Fibroblast of the aortic adventitia (primary cell): ENCODE data around the gene ROR1. TPM values are rescaled to one million over a fixed set of nuclear protein-coding genes. Genes with fewer than 3 reads are reported as not detected.
A peak's percentile ranks its signal among the peaks of the same experiment; 100 is the strongest.

Source experiments
- DNase-seq: peaks from one replicate; pipeline ENCODE4 v3.0.0-alpha.2; 2010; ENCODE audit warnings: low read depth
- H3K4me3 ChIP-seq: 2 replicates; pipeline ENCODE4 v1.5.1; 2011; ENCODE audit warnings: low read depth, mild to moderate bottlenecking, control low read depth, low read length, moderate library complexity
- CTCF ChIP-seq: IDR thresholded peaks from 2 replicates; pipeline ENCODE4 v1.5.1; 2011; ENCODE audit warnings: mild to moderate bottlenecking, low read length, control low read depth, inconsistent platforms; ENCODE audit not compliant: insufficient read depth
- total RNA-seq: library from RNA; depleted of rRNA; stranded (reverse); fragments of >200 nt; gene quantifications from 2 replicates; pipeline ENCODE4 v1.2.3, GENCODE V29; 2012; ENCODE audit warnings: low replicate concordance

Gene ROR1
- total RNA-seq, 1 donor, result 18.8 TPM

- H3K4me3 ChIP-seq, result no peak overlapping the region
- TF ChIP-seq CTCF, result no peak
- peak; percentile 34 for DNase-seq
Observed at GRCh38 chr1:64124704-64125440, 351.1 kb downstream of the ROR1 start.

- no peak for TF ChIP-seq CTCF
- no peak for DNase-seq
Observed at GRCh38 chr1:64126581-64126980, 352.8 kb downstream of the ROR1 start.

GRCh38 chr1:64127297-64127696, 353.5 kb downstream of the ROR1 start:
- no peak for DNase-seq
- no peak overlapping the region for H3K4me3 ChIP-seq
- TF ChIP-seq CTCF, result no peak

More at GRCh38 chr1:64126581-64126980, 352.8 kb downstream of the ROR1 start:
- no peak overlapping the region for H3K4me3 ChIP-seq

- peak; percentile 26 for DNase-seq
- TF ChIP-seq CTCF, result no peak
- no peak overlapping the region for H3K4me3 ChIP-seq
Observed at GRCh38 chr1:64129701-64130100, 355.9 kb downstream of the ROR1 start.

- no peak for TF ChIP-seq CTCF
- no peak for DNase-seq
- no peak overlapping the region for H3K4me3 ChIP-seq
Observed at GRCh38 chr1:64131155-64131554, 357.3 kb downstream of the ROR1 start.

GRCh38 chr1:64133036-64133435, 359.2 kb downstream of the ROR1 start:
- H3K4me3 ChIP-seq, result no peak overlapping the region
- DNase-seq, result peak; percentile 79
- no peak for TF ChIP-seq CTCF
